Kidney epithelial cell (primary cell): ENCODE results near the gene UBXN7. TPM values are rescaled to one million over a fixed set of nuclear protein-coding genes. Genes with fewer than 3 reads are reported as not detected.
"Not testable (repeated sequence)": the region's sequence is repeated elsewhere in the genome, so short reads cannot be mapped to it uniquely, and the experiment has no call there.

ENCODE experiments used
- DNase-seq: peaks from one replicate; pipeline ENCODE4 v3.0.0-alpha.2; 2010; ENCODE audit warnings: low read depth
- H3K27me3 ChIP-seq: 2 replicates; pipeline ENCODE4 v1.6.0; 2011; ENCODE audit warnings: low read length; ENCODE audit not compliant: control insufficient read depth, insufficient read depth
- H3K36me3 ChIP-seq: 2 replicates; pipeline ENCODE4 v1.5.1; 2011; ENCODE audit warnings: low read length; ENCODE audit not compliant: control insufficient read depth, insufficient read depth
- H3K4me3 ChIP-seq: 2 replicates; pipeline ENCODE4 v1.5.1; 2011; ENCODE audit warnings: low read depth, mild to moderate bottlenecking, control low read depth, low read length
- CTCF ChIP-seq: IDR thresholded peaks from 2 replicates; pipeline ENCODE4 v1.5.1; 2011; ENCODE audit warnings: mild to moderate bottlenecking, moderate library complexity, low read length, control low read depth, inconsistent platforms; ENCODE audit not compliant: insufficient read depth, poor library complexity, severe bottlenecking
- total RNA-seq: library from RNA; depleted of rRNA; stranded (reverse); fragments of >200 nt; gene quantifications from 2 replicates; pipeline ENCODE4 v1.2.3, GENCODE V29; 2015

The UBXN7 gene
- total RNA-seq, 1 donor from 2014 or later: 16.4 TPM

GRCh38 chr3:196388956-196389355 lies 43.3 kb downstream of the UBXN7 start:
- TF ChIP-seq CTCF: no peak
- Histone ChIP-seq H3K27me3 (no peaks in the 10 kb centered on the region), H3K36me3 (peaks cover 1% of the 10 kb centered on the region), H3K4me3 (no peak overlapping the region)
- no peak for DNase-seq

- not testable (repeated sequence) for DNase-seq
These were observed 44.3 kb downstream of the UBXN7 start for GRCh38 chr3:196387941-196388340.

GRCh38 chr3:196386797-196387196 lies 45.4 kb downstream of the UBXN7 start:
- not testable (repeated sequence) for H3K4me3 ChIP-seq, DNase-seq, H3K27me3 ChIP-seq, H3K36me3 ChIP-seq

More at GRCh38 chr3:196387941-196388340, 44.3 kb downstream of the UBXN7 start:
- not testable (repeated sequence) for H3K4me3 ChIP-seq, H3K36me3 ChIP-seq, H3K27me3 ChIP-seq

GRCh38 chr3:196386034-196386433 lies 46.2 kb downstream of the UBXN7 start:
- H3K36me3 ChIP-seq, DNase-seq, H3K4me3 ChIP-seq, H3K27me3 ChIP-seq: not testable (repeated sequence)

- not testable (repeated sequence) for H3K27me3 ChIP-seq, H3K4me3 ChIP-seq, DNase-seq, H3K36me3 ChIP-seq
These were observed 46.8 kb downstream of the UBXN7 start for GRCh38 chr3:196385446-196385845.

GRCh38 chr3:196378146-196378841 lies 53.9 kb downstream of the UBXN7 start:
- Histone ChIP-seq H3K4me3 (no peak overlapping the region), H3K36me3 (no peaks in the 10 kb centered on the region), H3K27me3 (no peaks in the 10 kb centered on the region)
- DNase-seq: no peak
- no peak for TF ChIP-seq CTCF

GRCh38 chr3:196377321-196377720 lies 54.9 kb downstream of the UBXN7 start:
- DNase-seq: no peak
- TF ChIP-seq CTCF: no peak
- Histone ChIP-seq H3K27me3 (no peaks in the 10 kb centered on the region), H3K4me3 (no peak overlapping the region), H3K36me3 (no peaks in the 10 kb centered on the region)

- H3K4me3 ChIP-seq: no peak overlapping the region
- H3K36me3 ChIP-seq: no peaks in the 10 kb centered on the region
- TF ChIP-seq CTCF: no peak
- H3K27me3 ChIP-seq: no peaks in the 10 kb centered on the region
- DNase-seq: no peak
These were observed 66.5 kb downstream of the UBXN7 start for GRCh38 chr3:196365736-196366135.
